RPMI8226 (cell line): ENCODE data around the gene ZNF236.
"Not testable (repeated sequence)": the region's sequence is repeated elsewhere in the genome, so short reads cannot be mapped to it uniquely, and the experiment has no call there.

Experiments used
- DNase-seq: peaks from one replicate; pipeline ENCODE4 v3.0.0-alpha.2; 2015

ZNF236 gene

GRCh38 chr18:77012806-77013541 lies 190.6 kb downstream of the ZNF236 start:
- DNase-seq = no peak

GRCh38 chr18:77013811-77014521 lies 191.6 kb downstream of the ZNF236 start:
- DNase-seq = no peak

- DNase-seq = no peak
These were observed 192.2 kb downstream of the ZNF236 start for GRCh38 chr18:77014538-77014937.

DNA sequence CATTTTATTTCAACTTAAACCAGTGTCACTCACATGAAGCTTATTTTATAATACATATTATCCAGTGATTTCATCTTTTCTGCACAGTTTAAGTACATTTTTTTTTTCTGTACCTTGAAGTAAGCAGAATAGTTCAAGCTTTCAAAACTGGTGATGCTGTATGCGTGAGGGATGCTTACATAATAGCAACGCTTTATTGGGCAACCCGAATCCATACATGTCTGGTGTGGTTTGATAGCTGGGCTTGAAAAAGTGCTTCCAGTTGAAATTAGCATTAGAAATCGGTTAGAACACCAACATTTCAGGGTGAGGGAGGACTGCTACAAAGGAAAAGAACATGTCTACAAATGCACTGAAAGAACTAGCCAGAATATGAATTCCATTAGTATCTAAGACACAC lies 192.8 kb downstream of the ZNF236 start:
- DNase-seq = no peak

DNA sequence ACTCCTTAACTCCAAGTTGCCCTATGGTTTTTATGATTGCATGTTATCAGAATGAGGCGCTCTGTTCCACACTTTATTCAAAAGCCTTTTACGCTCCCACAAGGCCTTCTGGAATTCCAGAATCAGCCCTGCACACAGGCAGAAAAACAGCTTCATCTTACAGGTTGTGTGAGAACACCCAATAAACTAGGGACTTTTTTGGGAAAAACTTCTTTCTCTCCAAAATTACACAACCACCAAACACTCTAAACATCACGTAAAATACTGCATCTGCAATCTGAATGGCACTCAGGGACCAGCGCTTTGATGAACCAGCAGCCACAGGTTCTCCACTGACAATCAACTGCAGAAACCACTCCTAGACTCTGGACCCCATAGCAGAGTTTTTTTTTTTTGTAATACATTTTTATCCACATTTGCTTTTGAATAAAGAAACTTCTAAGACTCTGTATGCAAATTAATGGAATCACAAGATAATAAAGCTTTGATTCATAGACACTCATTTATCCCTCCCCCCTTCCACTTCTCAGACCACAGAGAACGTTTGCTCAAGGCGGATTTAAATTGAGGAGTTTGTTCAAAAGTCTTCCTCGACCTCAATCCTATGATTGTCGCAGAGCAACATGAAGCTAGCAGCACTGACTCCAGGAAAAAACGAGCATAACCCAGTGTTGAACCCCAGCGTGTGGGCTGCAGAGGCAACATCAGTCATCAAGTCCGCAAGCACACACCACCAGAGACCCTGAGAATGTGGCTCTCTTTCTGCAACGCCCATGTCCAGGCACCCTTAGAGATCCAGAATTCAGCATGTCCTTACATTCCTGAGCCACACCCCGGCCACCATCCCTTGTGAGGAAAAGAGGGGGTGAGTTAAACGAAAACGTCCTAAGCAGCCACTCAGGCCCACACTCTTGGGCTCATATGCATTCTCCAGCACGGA lies 193.7 kb downstream of the ZNF236 start:
- DNase-seq = no peak

- no peak for DNase-seq
These were observed 194.6 kb downstream of the ZNF236 start for GRCh38 chr18:77016936-77017335.

DNA sequence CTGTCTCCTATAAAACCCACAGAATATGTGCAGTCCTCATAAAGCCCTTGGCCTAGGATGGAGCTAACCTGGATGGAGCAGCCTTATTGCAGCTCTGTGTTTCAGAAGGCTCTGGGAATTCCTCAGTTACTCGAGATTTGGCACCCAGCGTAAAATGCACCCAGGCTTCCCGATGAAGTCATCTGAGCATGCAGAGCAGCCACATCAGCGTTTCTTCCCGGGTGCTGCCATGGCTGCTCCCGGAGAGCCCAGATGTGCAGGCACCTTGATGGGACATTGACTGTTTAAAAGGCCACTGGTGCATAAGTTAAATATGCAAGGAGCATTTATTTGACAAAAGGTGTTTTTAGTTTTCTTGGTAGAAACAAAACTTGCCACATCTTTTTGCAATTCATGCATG lies 195.0 kb downstream of the ZNF236 start:
- DNase-seq = no peak

GRCh38 chr18:77018650-77019049 lies 196.3 kb downstream of the ZNF236 start:
- DNase-seq = not testable (repeated sequence)

GRCh38 chr18:77019641-77020040 lies 197.3 kb downstream of the ZNF236 start:
- DNase-seq = no peak
